DOHH2 (cell line): ENCODE data around the gene DCT.

Source experiments
- H3F3A ChIP-seq: fragments of 200-600 bp; sonication (generic), shearing (Covaris generic); 2 replicates; pipeline ENCODE4 v1.6.0; 2016; ENCODE audit warnings: antibody characterized with exemption, mild to moderate bottlenecking; ENCODE audit not compliant: control insufficient read depth, insufficient read depth
- H3K27ac ChIP-seq: fragments of 200-600 bp; sonication (generic); 2 replicates; pipeline ENCODE4 v1.5.1; 2014; ENCODE audit warnings: low read depth, mild to moderate bottlenecking, low read length, moderate library complexity
- H3K27me3 ChIP-seq: fragments of 200-600 bp; sonication (generic); 2 replicates; pipeline ENCODE4 v1.6.1; 2014; ENCODE audit warnings: mild to moderate bottlenecking, low read length, mixed read lengths; ENCODE audit not compliant: control insufficient read depth
- H3K36me3 ChIP-seq: fragments of 200-600 bp; sonication (generic); 2 replicates; pipeline ENCODE4 v1.6.1; 2014; ENCODE audit warnings: mild to moderate bottlenecking, low read length, moderate library complexity, mixed read lengths; ENCODE audit not compliant: control insufficient read depth
- H3K4me1 ChIP-seq: fragments of 200-600 bp; sonication (generic); 2 replicates; pipeline ENCODE4 v1.6.1; 2014; ENCODE audit warnings: mild to moderate bottlenecking, low read length, mixed read lengths; ENCODE audit not compliant: control insufficient read depth
- H3K4me2 ChIP-seq: fragments of 200-600 bp; sonication (generic); 2 replicates; pipeline ENCODE4 v1.6.0; 2014; ENCODE audit warnings: mild to moderate bottlenecking, low read length, moderate library complexity
- H3K4me3 ChIP-seq: fragments of 200-600 bp; sonication (generic); 2 replicates; pipeline ENCODE4 v1.5.1; 2014; ENCODE audit warnings: mild to moderate bottlenecking, low read length, mixed read lengths
- H3K79me2 ChIP-seq: fragments of 200-600 bp; sonication (generic); 2 replicates; pipeline ENCODE4 v1.6.1; 2014; ENCODE audit warnings: mild to moderate bottlenecking, low read length, mixed read lengths; ENCODE audit not compliant: control insufficient read depth
- H3K9me2 ChIP-seq: fragments of 200-600 bp; sonication (generic); replicated peaks from 2 replicates; pipeline ENCODE4 v1.6.1; 2014; ENCODE audit warnings: mild to moderate bottlenecking, low read length, mixed read lengths; ENCODE audit not compliant: control insufficient read depth
- H3K9me3 ChIP-seq: fragments of 200-600 bp; sonication (generic); 2 replicates; pipeline ENCODE4 v1.6.1; 2014; ENCODE audit warnings: antibody characterized with exemption, low read length, mixed read lengths; ENCODE audit not compliant: control insufficient read depth, insufficient read depth
- H4K20me1 ChIP-seq: fragments of 200-600 bp; sonication (generic); 2 replicates; pipeline ENCODE4 v1.6.0; 2014; ENCODE audit warnings: low read depth, mild to moderate bottlenecking, antibody characterized with exemption, low read length, moderate library complexity; ENCODE audit not compliant: control insufficient read depth, insufficient read depth
- CTCF ChIP-seq: fragments of 200-600 bp; sonication (generic); IDR thresholded peaks from one replicate; pipeline ENCODE4 v1.5.1; 2014; ENCODE audit warnings: antibody characterized with exemption, mild to moderate bottlenecking, low read depth, low read length; ENCODE audit not compliant: poor library complexity, severe bottlenecking
- EZH2phosphoT487 ChIP-seq: fragments of 200-600 bp; sonication (generic); IDR thresholded peaks from 2 replicates; pipeline ENCODE4 v1.6.1; 2017; ENCODE audit warnings: borderline replicate concordance, mild to moderate bottlenecking, antibody characterized with exemption, low read length, moderate library complexity, mixed read lengths

The DCT gene

GRCh38 chr13:94495806-94496205 lies 16.3 kb upstream of the DCT start:
- H3K36me3 ChIP-seq: no peaks in the 10 kb centered on the region
- no peak overlapping the region for H3K4me2 ChIP-seq
- no peaks in the 10 kb centered on the region for H3K79me2 ChIP-seq
- no peaks in the 10 kb centered on the region for H3K4me1 ChIP-seq
- peaks cover 2% of the 10 kb centered on the region; the same call in 1 of the 2 replicates for H3K9me3 ChIP-seq
- TF ChIP-seq CTCF (no peak), EZH2phosphoT487 (no peak)
- no peaks in the 10 kb centered on the region for H3F3A ChIP-seq
- H3K4me3 ChIP-seq: no peak overlapping the region
- H4K20me1 ChIP-seq: no peaks in the 10 kb centered on the region
- no peaks in the 10 kb centered on the region for H3K9me2 ChIP-seq
- H3K27me3 ChIP-seq: no peaks in the 10 kb centered on the region
- no peak overlapping the region for H3K27ac ChIP-seq

GRCh38 chr13:94494026-94494425 lies 14.5 kb upstream of the DCT start:
- Histone ChIP-seq H3K79me2 (no peaks in the 10 kb centered on the region), H3F3A (no peaks in the 10 kb centered on the region), H3K4me1 (no peaks in the 10 kb centered on the region), H3K27me3 (no peaks in the 10 kb centered on the region), H3K4me3 (no peak overlapping the region), H3K4me2 (no peak overlapping the region), H3K9me2 (no peaks in the 10 kb centered on the region), H4K20me1 (no peaks in the 10 kb centered on the region), H3K27ac (no peak overlapping the region), H3K36me3 (no peaks in the 10 kb centered on the region), H3K9me3 (peaks cover 2% of the 10 kb centered on the region; the same call in 1 of the 2 replicates)
- TF ChIP-seq EZH2phosphoT487 (no peak), CTCF (no peak)

GRCh38 chr13:94487043-94487442 lies 7.6 kb upstream of the DCT start:
- Histone ChIP-seq H3K4me3 (no peak overlapping the region), H3K36me3 (no peaks in the 10 kb centered on the region), H3K4me1 (no peaks in the 10 kb centered on the region), H3K79me2 (no peaks in the 10 kb centered on the region), H3K9me3 (no peaks in the 10 kb centered on the region), H4K20me1 (no peaks in the 10 kb centered on the region), H3K27ac (no peak overlapping the region), H3K27me3 (peaks cover 3% of the 10 kb centered on the region; the same call in 1 of the 2 replicates), H3F3A (no peaks in the 10 kb centered on the region), H3K4me2 (no peak overlapping the region), H3K9me2 (no peaks in the 10 kb centered on the region)
- TF ChIP-seq CTCF (no peak), EZH2phosphoT487 (no peak)
